Activated naive CD8-positive, alpha-beta T cell treated with anti-CD3 and anti-CD28 coated beads, Interleukin-2, amount 50 U/mL, for 16 hours (primary cell): ENCODE data around the gene ME3.
A peak's percentile ranks its signal among the peaks of the same experiment; 100 is the strongest.

Experiments
- DNase-seq: peaks from one replicate; pipeline ENCODE4 v3.0.0-alpha.2; 2020; ENCODE audit warnings: low read depth, low spot score

The ME3 gene

GRCh38 chr11:86460461-86461385 lies 211.7 kb downstream of the ME3 start:
- no peak for DNase-seq

- DNase-seq, result no peak
Measured at GRCh38 chr11:86459682-86460460, 212.5 kb downstream of the ME3 start.

GRCh38 chr11:86459002-86459385 lies 213.4 kb downstream of the ME3 start:
- no peak for DNase-seq

GRCh38 chr11:86458294-86459001 lies 214.0 kb downstream of the ME3 start:
- DNase-seq, result no peak

- peak; percentile 52 for DNase-seq
Measured at GRCh38 chr11:86456075-86456939, 216.1 kb downstream of the ME3 start.

GRCh38 chr11:86453290-86454030 lies 219.0 kb downstream of the ME3 start:
- no peak for DNase-seq

GRCh38 chr11:86449993-86450629 lies 222.3 kb downstream of the ME3 start:
- DNase-seq, result no peak

- no peak for DNase-seq
Measured at GRCh38 chr11:86447763-86448480, 224.5 kb downstream of the ME3 start.

- DNase-seq, result no peak
Measured at GRCh38 chr11:86446924-86447285, 225.5 kb downstream of the ME3 start.

- no peak for DNase-seq
Measured at GRCh38 chr11:86446163-86446923, 226.1 kb downstream of the ME3 start.

- no peak for DNase-seq
Measured at GRCh38 chr11:86444981-86445380, 227.4 kb downstream of the ME3 start.

- DNase-seq, result no peak
Measured at GRCh38 chr11:86443415-86443814, 229.0 kb downstream of the ME3 start.

GRCh38 chr11:86442827-86443226 lies 229.6 kb downstream of the ME3 start:
- no peak for DNase-seq

- DNase-seq, result no peak
Measured at GRCh38 chr11:86442420-86442819, 230.0 kb downstream of the ME3 start.

GRCh38 chr11:86440843-86441242 lies 231.6 kb downstream of the ME3 start:
- no peak for DNase-seq

GRCh38 chr11:86440305-86440716 lies 232.1 kb downstream of the ME3 start:
- DNase-seq, result no peak

- no peak for DNase-seq
Measured at GRCh38 chr11:86438685-86439084, 233.7 kb downstream of the ME3 start.

- no peak for DNase-seq
Measured at GRCh38 chr11:86435711-86436110, 236.7 kb downstream of the ME3 start.
